SJSA1 (cell line): ENCODE measurements around the gene TMPRSS7. TPM values are rescaled to one million over a fixed set of nuclear protein-coding genes. Genes with fewer than 3 reads are reported as not detected.
A peak's percentile ranks its signal among the peaks of the same experiment; 100 is the strongest.

Source experiments
- DNase-seq, 2 experiments: peaks; one replicate each; pipeline ENCODE4 v3.0.0-alpha.2; 2015 to 2020; ENCODE audit warnings: low spot score in 2 of 2, low read depth in 1 of 2
- H3K27ac ChIP-seq: fragments of 250-450 bp; sonication (Bioruptor Pico); 2 replicates; pipeline ENCODE4 v1.5.1; 2020; ENCODE audit warnings: mild to moderate bottlenecking, moderate library complexity
- H3K27me3 ChIP-seq: fragments of 250-450 bp; sonication (Bioruptor Pico); replicated peaks from 2 replicates; pipeline ENCODE4 v1.5.1; 2020; ENCODE audit warnings: mild to moderate bottlenecking, moderate library complexity
- H3K36me3 ChIP-seq: fragments of 250-450 bp; sonication (Bioruptor Pico); 2 replicates; pipeline ENCODE4 v1.5.1; 2020; ENCODE audit warnings: mild to moderate bottlenecking
- H3K4me1 ChIP-seq: fragments of 250-450 bp; sonication (Bioruptor Pico); replicated peaks from 2 replicates; pipeline ENCODE4 v1.6.1; 2021; ENCODE audit warnings: mild to moderate bottlenecking
- H3K4me3 ChIP-seq: fragments of 250-450 bp; sonication (Bioruptor Pico); 2 replicates; pipeline ENCODE4 v1.5.1; 2020; ENCODE audit warnings: mild to moderate bottlenecking
- H3K9me3 ChIP-seq: fragments of 250-450 bp; sonication (Bioruptor Pico); replicated peaks from 2 replicates; pipeline ENCODE4 v1.5.1; 2020; ENCODE audit warnings: mild to moderate bottlenecking
- total RNA-seq: library from RNA; depleted of rRNA; stranded (reverse); fragments of >200 nt; shearing (Covaris generic); gene quantifications from 2 replicates; pipeline ENCODE4 v1.2.3, GENCODE V29; 2014

The TMPRSS7 gene
- total RNA-seq, 1 experiment from 2014 or later = not detected

- no peak for DNase-seq
- no peaks in the 10 kb centered on the region for H3K9me3 ChIP-seq
- peak overlapping the region; percentile 62 for H3K4me3 ChIP-seq
- peak overlapping the region; percentile 77 for H3K27ac ChIP-seq
- peaks cover 23% of the 10 kb centered on the region for H3K4me1 ChIP-seq
- H3K27me3 ChIP-seq = no peaks in the 10 kb centered on the region
- peaks cover 11% of the 10 kb centered on the region for H3K36me3 ChIP-seq
Observed at GRCh38 chr3:112086875-112087524, 52.5 kb downstream of the TMPRSS7 start.

GRCh38 chr3:112087746-112088145, 53.2 kb downstream of the TMPRSS7 start:
- peak overlapping the region; percentile 62 for H3K4me3 ChIP-seq

GRCh38 chr3:112088944-112089343, 54.4 kb downstream of the TMPRSS7 start:
- no peaks in the 10 kb centered on the region for H3K9me3 ChIP-seq
- peaks cover 18% of the 10 kb centered on the region for H3K36me3 ChIP-seq
- H3K27ac ChIP-seq = no peak overlapping the region
- peaks cover 34% of the 10 kb centered on the region for H3K4me1 ChIP-seq
- no peak for DNase-seq
- no peak overlapping the region for H3K4me3 ChIP-seq
- H3K27me3 ChIP-seq = no peaks in the 10 kb centered on the region

More at GRCh38 chr3:112087746-112088145, 53.2 kb downstream of the TMPRSS7 start:
- Histone ChIP-seq H3K9me3 (no peaks in the 10 kb centered on the region), H3K4me1 (peaks cover 30% of the 10 kb centered on the region), H3K36me3 (peaks cover 13% of the 10 kb centered on the region), H3K27ac (no peak overlapping the region), H3K27me3 (no peaks in the 10 kb centered on the region)
- no peak for DNase-seq

GRCh38 chr3:112089956-112090886, 55.7 kb downstream of the TMPRSS7 start:
- DNase-seq = no peak
- Histone ChIP-seq H3K9me3 (no peaks in the 10 kb centered on the region), H3K4me3 (no peak overlapping the region), H3K27me3 (no peaks in the 10 kb centered on the region), H3K36me3 (peaks cover 23% of the 10 kb centered on the region), H3K27ac (no peak overlapping the region), H3K4me1 (peaks cover 34% of the 10 kb centered on the region)

- H3K4me3 ChIP-seq = no peak overlapping the region
- H3K27me3 ChIP-seq = no peaks in the 10 kb centered on the region
- H3K27ac ChIP-seq = no peak overlapping the region
- peaks cover 27% of the 10 kb centered on the region for H3K4me1 ChIP-seq
- H3K9me3 ChIP-seq = no peaks in the 10 kb centered on the region
- no peak for DNase-seq
- H3K36me3 ChIP-seq = peaks cover 28% of the 10 kb centered on the region
Observed at GRCh38 chr3:112090887-112091586, 56.5 kb downstream of the TMPRSS7 start.

- Histone ChIP-seq H3K27ac (0 out of 2 replicates have a peak overlapping the region, but pooled peaks have one; percentile 11), H3K9me3 (no peaks in the 10 kb centered on the region), H3K36me3 (peaks cover 32% of the 10 kb centered on the region), H3K4me1 (peaks cover 33% of the 10 kb centered on the region), H3K4me3 (no peak overlapping the region), H3K27me3 (no peaks in the 10 kb centered on the region)
- DNase-seq = no peak
Observed at GRCh38 chr3:112092496-112093179, 58.1 kb downstream of the TMPRSS7 start.

GRCh38 chr3:112093180-112093522, 58.6 kb downstream of the TMPRSS7 start:
- no peak overlapping the region for H3K27ac ChIP-seq
- H3K27me3 ChIP-seq = no peaks in the 10 kb centered on the region
- peaks cover 32% of the 10 kb centered on the region for H3K4me1 ChIP-seq
- DNase-seq = no peak
- no peak overlapping the region for H3K4me3 ChIP-seq
- peaks cover 32% of the 10 kb centered on the region for H3K36me3 ChIP-seq
- H3K9me3 ChIP-seq = no peaks in the 10 kb centered on the region

- Histone ChIP-seq H3K9me3 (no peaks in the 10 kb centered on the region), H3K27ac (no peak overlapping the region), H3K36me3 (peaks cover 40% of the 10 kb centered on the region), H3K4me1 (peaks cover 30% of the 10 kb centered on the region), H3K27me3 (no peaks in the 10 kb centered on the region), H3K4me3 (no peak overlapping the region)
- no peak for DNase-seq
Observed at GRCh38 chr3:112095731-112096130, 61.2 kb downstream of the TMPRSS7 start.

GRCh38 chr3:112096176-112096575, 61.6 kb downstream of the TMPRSS7 start:
- no peak for DNase-seq
- Histone ChIP-seq H3K4me1 (peaks cover 32% of the 10 kb centered on the region), H3K36me3 (peaks cover 43% of the 10 kb centered on the region), H3K9me3 (no peaks in the 10 kb centered on the region), H3K27me3 (no peaks in the 10 kb centered on the region), H3K27ac (no peak overlapping the region), H3K4me3 (no peak overlapping the region)

- peak; percentile 85 to 89 for DNase-seq
- Histone ChIP-seq H3K4me1 (peaks cover 37% of the 10 kb centered on the region), H3K27ac (peak overlapping the region; percentile 75), H3K36me3 (peaks cover 41% of the 10 kb centered on the region), H3K9me3 (no peaks in the 10 kb centered on the region), H3K27me3 (no peaks in the 10 kb centered on the region), H3K4me3 (no peak overlapping the region)
Observed at GRCh38 chr3:112097378-112097777, 62.8 kb downstream of the TMPRSS7 start.

- Histone ChIP-seq H3K4me3 (no peak overlapping the region), H3K4me1 (peaks cover 30% of the 10 kb centered on the region), H3K27me3 (no peaks in the 10 kb centered on the region), H3K9me3 (no peaks in the 10 kb centered on the region), H3K36me3 (peaks cover 58% of the 10 kb centered on the region), H3K27ac (peak overlapping the region; percentile 74)
- peak; percentile 86 to 89 for DNase-seq
Observed at GRCh38 chr3:112101916-112102315, 67.4 kb downstream of the TMPRSS7 start.

GRCh38 chr3:112104774-112105173, 70.2 kb downstream of the TMPRSS7 start:
- H3K4me3 ChIP-seq = no peak overlapping the region
- DNase-seq = no peak
- peaks cover 18% of the 10 kb centered on the region for H3K4me1 ChIP-seq
- H3K36me3 ChIP-seq = peaks cover 65% of the 10 kb centered on the region
- no peaks in the 10 kb centered on the region for H3K27me3 ChIP-seq
- H3K27ac ChIP-seq = no peak overlapping the region
- no peaks in the 10 kb centered on the region for H3K9me3 ChIP-seq

GRCh38 chr3:112109322-112109721, 74.8 kb downstream of the TMPRSS7 start:
- no peak for DNase-seq
- Histone ChIP-seq H3K9me3 (no peaks in the 10 kb centered on the region), H3K4me1 (no peaks in the 10 kb centered on the region), H3K27ac (no peak overlapping the region), H3K27me3 (no peaks in the 10 kb centered on the region), H3K4me3 (no peak overlapping the region), H3K36me3 (peaks cover 81% of the 10 kb centered on the region)
